GM21528 (cell line): ENCODE measurements around the gene AFAP1L1.

ENCODE experiments used
- ATAC-seq: cut with Tn5 transposase; IDR thresholded peaks from one replicate; pipeline ENCODE4 v1.9.1; 2021; ENCODE audit warnings: mild to moderate bottlenecking, moderate library complexity; ENCODE audit not compliant: unreplicated experiment, low FRiP score

Gene AFAP1L1

GRCh38 chr5:149367249-149367971 is 95.8 kb downstream of the AFAP1L1 start:
- no peak for ATAC-seq

DNA sequence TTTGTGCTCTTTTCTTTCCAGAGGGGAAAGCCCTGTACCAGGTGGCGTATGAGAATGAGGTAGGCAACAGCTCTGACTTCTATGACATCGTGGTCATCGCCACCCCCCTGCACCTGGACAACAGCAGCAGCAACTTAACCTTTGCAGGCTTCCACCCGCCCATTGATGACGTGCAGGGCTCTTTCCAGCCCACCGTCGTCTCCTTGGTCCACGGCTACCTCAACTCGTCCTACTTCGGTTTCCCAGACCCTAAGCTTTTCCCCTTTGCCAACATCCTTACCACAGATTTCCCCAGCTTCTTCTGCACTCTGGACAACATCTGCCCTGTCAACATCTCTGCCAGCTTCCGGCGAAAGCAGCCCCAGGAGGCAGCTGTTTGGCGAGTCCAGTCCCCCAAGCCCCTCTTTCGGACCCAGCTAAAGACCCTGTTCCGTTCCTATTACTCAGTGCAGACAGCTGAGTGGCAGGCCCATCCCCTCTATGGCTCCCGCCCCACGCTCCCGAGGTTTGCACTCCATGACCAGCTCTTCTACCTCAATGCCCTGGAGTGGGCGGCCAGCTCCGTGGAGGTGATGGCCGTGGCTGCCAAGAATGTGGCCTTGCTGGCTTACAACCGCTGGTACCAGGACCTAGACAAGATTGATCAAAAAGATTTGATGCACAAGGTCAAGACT is 96.5 kb downstream of the AFAP1L1 start:
- no peak for ATAC-seq

- no peak for ATAC-seq
These were observed 99.2 kb downstream of the AFAP1L1 start for GRCh38 chr5:149370878-149371277.

GRCh38 chr5:149371296-149371962 is 99.8 kb downstream of the AFAP1L1 start:
- ATAC-seq = peak; percentile 85

- no peak for ATAC-seq
These were observed 100.6 kb downstream of the AFAP1L1 start for GRCh38 chr5:149372076-149372795.

- no peak for ATAC-seq
These were observed 101.3 kb downstream of the AFAP1L1 start for GRCh38 chr5:149372932-149373331.

DNA sequence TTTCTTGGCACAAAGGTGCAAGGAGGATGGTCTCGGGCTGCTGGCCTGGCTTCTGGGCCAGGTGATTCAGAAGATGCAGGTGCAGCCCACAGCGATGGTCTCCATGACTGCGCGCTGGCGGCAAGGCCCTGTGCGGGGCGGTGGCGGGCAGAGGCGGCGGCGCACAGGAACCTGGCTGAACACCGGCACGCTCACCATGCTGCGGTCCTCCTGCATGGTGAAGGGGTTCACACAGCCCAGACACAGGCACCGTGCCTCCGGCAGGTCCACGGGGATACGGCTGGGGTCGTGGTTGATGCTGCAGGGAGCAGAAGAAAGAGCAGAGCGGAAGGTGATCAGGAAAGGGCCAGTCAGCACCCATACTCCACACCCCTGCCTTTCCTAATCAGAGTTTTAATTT is 102.6 kb downstream of the AFAP1L1 start:
- no peak for ATAC-seq

DNA sequence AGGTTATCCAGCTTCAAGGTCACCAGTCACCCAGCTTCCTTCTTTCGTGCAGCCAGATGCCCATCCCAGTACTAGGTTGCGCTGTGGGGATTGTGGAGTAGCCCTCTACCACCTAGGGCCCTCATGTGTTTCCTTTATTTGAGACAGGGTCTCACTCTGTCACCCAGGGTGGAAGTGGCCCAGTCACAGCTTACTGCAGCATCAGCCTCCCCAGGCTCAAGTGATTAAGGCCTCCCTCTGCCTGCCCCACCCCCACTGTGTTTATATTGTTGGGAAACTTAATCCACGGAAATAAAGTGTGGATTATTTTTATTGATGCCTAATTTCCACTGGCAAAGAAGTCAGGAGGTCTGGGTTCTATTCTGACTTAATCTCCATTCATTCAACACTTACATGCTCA is 103.1 kb downstream of the AFAP1L1 start:
- ATAC-seq = no peak

DNA sequence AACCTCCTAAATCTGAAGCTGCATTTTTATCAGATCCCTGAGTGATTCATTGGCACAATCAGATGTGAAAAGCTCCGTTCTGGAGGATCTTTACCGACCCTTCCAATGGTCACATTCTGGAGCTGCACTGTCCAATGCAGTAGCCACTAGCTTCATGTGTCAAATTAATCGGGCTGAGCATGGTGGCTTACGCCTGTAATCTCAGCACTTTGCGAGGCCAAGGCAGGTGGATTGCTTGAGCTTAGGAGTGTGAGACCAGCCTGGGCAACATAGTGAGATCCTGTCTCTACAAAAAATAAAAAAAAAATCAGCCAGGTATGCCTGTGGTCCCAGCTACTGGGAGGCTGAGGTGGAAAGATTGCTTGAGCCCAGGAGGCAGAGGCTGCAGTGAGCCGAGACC is 103.8 kb downstream of the AFAP1L1 start:
- ATAC-seq = no peak

DNA sequence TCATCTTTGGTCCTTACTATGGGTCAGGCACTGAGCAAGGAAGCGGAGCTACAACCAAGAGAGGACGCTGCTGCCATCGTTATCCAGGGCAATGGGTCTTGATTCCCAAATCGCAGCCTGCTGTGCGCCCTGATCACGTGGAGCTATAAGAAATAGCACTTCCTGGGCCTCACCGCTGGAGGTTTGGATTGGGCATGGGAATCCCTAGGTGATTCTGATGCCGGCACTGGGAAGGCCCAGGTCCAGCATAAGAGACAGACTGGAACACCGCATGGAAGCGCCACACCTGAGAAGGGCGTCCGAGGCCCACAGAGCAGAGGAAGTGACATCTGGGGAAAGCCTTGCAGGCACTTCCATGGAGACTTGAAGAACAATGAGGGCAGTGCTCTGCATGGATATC is 104.4 kb downstream of the AFAP1L1 start:
- no peak for ATAC-seq

DNA sequence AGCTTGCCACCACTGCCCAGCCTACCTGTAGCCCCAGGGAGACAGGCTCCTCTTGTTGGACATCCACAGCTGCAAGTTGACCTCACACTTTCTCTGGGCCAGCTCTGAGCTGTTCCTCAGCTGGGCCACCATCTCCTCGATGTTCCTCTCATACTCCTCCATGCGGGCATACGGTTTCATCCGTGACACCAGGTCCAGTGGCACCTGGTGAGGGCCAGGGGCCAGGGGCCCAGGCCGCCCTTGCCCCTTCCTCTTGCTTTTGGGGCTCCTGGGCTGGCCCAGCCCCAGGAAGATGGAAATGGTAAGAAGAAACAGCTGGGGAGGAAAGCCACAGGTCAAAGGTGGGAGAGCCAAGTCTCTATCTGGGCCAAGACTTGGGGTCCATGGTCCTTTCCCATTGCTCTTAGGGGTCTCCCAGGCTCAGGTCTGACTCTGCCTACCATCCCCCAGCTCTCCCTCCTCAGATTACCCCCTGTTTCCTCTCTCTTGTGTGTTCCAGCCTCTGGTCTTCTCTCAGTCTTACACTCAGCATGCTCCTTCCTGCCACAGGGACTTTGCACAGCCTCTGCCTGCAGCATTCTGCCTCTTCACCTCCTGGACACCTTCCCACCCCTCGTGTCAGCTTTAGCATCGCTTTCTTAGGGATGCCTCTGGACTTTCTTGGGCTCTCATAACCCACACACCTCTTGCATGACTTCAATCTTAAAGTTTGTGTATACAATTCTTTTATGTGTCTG is 105.2 kb downstream of the AFAP1L1 start:
- ATAC-seq = no peak

DNA sequence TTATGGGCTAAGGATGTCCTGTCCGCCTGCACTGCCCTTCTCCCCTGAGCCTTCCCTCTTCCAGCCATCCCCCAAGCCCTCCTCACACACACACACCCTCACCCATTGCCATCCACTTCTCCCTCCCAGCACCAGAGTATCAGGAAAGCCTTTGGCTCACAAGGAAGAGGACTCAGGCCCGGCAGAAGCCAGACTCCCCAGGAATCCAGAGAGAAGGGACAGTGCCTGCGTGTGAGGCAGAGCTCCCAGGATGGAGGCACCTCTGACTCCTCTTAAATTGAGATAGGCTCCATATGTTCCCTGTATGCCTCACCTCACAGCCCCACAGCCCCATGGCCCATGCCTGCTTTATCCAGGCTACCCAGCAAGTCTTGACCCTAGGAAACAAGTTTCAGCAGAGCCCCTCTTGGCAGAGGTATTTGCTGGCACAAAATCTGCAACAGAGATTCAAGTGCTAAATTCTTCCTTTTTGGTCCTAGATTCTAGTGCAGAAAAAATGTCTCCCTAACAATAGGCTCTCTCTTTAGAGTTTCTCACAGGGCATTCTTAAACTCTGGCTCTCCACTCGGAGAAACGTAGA is 106.7 kb downstream of the AFAP1L1 start:
- ATAC-seq = no peak

DNA sequence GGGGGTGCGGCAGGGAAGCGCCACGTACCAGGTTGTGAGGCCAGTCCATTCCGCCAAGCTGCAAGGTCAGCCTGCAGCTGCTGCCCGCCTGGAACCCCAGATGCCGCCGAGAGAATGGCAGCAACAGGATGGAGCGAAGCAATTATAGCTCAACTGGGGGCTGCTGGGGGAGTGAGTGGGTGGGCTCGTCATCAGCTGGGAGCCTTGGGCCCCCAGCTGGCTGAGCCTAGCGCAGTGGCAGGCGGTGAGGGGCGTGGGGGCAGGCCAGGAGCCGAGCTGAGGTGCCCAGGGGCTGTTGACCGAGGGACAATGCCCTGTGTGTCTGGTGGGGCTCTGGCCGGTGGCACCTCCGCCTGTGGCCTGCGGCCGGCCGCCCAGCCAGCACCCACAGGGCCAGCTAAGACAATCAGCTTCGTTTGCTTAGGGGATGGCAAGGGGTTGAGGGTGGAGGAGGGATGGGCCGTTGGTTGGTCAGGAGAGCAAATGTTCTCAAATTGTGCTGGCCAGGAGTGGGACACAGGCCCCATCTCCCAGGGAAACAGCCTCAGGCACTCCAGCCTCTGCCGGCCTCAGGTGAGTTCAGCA is 107.6 kb downstream of the AFAP1L1 start, which contains the start of gene IL17B:
Gene IL17B (minus strand): TSS at position 116 of the 585 bp plus-strand sequence. CDS start 67 bp downstream, at position 49.
- ATAC-seq = no peak

DNA sequence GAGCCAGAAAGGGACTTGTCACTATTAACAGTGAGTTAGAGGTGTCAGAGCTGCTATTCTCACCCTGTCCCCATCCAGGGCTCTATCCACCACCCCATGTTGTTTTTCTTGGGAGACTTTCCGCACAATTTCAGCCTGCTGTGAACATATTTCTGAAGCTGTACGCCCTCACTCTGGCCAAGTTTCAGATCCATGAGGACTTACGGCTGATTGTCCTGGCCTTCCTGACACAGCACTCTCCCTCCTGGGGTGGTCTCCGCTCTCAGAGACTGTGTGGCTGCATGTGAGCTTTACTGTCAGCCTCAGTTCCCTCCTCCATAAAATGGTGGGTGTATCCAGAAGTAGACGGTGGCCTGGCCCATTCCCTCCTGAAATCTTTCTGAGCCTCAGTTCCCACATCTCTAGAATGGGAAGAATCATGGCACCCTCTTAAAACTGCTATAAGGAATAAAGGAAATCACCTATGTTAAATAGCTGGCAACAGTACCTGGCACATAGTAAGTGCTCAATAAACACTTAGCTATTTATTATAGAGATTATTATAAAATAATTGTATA is 108.2 kb downstream of the AFAP1L1 start:
- ATAC-seq = no peak

DNA sequence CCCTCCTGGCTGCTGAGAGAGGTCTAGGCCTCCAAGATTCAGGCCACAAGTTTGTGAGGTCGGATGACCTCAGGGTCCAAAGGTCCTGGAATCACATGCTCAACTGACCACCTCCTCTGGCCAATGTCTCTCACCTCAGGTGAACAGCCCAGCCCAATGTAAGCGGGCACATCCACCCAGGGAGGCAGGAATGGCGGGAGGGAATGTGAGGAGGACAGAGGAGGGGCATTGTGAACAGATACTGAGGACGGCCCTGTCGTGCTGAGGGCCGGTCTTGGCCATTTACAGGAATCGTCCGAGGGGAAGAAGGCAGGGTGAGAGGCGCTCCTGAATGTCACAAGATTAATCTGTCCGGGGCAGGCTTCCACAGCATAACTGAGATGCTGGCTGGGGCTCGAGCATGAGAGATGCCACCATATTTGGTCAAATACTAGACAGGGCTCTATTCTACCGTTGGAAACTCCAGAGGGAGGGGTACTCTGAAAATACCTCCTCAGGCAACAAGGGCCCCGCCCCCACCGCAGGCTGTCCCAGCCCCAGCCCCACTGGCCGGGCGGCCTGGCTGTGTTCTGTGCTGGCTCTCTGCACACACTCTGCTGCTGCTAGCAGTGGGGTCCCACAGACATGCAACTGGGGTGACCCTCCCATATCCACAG is 108.9 kb downstream of the AFAP1L1 start:
- no peak for ATAC-seq

- ATAC-seq = no peak
These were observed 109.8 kb downstream of the AFAP1L1 start for GRCh38 chr5:149381261-149381985.

GRCh38 chr5:149381986-149382338 is 110.3 kb downstream of the AFAP1L1 start:
- ATAC-seq = no peak
